GM12874 (cell line): ENCODE measurements around the gene SNAP25.

Source experiments
- TF ChIP-seq, protein P1 (sequence below): IDR thresholded peaks from 2 replicates; pipeline ENCODE4 v1.5.1; 2011; ENCODE audit warnings: low read depth, mild to moderate bottlenecking, control low read depth, low read length, moderate library complexity; ENCODE audit not compliant: insufficient read depth

The SNAP25 gene

GRCh38 chr20:10271494-10272219 lies 53.0 kb downstream of the SNAP25 start:
- TF ChIP-seq, protein P1, sequence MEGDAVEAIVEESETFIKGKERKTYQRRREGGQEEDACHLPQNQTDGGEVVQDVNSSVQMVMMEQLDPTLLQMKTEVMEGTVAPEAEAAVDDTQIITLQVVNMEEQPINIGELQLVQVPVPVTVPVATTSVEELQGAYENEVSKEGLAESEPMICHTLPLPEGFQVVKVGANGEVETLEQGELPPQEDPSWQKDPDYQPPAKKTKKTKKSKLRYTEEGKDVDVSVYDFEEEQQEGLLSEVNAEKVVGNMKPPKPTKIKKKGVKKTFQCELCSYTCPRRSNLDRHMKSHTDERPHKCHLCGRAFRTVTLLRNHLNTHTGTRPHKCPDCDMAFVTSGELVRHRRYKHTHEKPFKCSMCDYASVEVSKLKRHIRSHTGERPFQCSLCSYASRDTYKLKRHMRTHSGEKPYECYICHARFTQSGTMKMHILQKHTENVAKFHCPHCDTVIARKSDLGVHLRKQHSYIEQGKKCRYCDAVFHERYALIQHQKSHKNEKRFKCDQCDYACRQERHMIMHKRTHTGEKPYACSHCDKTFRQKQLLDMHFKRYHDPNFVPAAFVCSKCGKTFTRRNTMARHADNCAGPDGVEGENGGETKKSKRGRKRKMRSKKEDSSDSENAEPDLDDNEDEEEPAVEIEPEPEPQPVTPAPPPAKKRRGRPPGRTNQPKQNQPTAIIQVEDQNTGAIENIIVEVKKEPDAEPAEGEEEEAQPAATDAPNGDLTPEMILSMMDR, result no peak

DNA sequence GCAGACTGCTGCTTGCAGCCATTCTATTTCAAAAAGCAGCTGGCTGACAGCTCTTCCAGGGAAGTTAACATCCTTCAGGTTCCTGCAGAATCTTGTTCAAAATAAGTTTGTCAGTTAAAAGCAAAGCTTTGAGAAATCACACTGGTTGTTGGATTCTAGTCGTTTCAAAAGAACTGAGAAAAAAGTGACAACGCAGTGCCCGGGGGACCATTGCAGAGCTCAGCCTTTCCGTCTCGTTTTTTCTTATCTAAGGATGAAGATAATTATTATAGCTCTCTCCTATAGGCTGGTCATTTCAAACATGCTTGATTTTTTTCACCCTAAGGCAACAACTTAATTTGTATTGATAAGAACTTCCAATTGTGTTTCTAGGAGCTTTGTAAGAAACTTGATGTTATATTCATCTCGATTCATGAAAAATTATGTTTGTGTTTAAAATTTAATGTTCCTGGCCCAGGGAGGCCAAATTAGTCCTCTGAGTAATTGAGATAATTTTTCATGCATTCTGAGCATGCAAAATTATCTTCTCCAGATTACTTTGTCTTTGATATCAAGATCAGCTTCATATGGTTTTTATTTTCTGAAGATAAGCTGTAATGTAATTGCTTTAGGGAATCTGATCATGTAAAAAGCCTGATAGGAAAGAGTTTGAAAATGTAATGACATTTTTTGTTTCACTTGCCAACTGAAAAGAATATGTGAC lies 58.4 kb downstream of the SNAP25 start:
- TF ChIP-seq, protein P1, result no peak

DNA sequence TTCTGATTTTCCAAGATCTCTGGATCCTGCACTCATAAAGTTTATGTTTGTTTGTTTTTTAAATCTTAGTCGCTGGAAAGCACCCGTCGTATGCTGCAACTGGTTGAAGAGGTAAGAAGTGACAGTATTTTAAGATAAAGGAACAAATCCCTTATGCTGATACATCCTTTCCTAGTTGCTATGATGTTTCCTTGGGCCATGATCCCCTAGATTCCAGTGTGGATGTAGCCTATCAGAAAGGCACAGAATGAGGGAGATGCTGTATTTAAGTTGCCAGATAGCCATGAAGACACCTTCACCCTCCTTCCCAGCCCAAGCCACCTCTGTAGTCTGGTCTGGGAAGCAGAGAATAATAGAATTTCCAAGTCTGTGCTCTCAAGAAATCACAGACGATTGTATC lies 59.0 kb downstream of the SNAP25 start:
- TF ChIP-seq, protein P1, result no peak

- TF ChIP-seq, protein P1, result no peak
Observed at GRCh38 chr20:10278412-10278811, 59.8 kb downstream of the SNAP25 start.

DNA sequence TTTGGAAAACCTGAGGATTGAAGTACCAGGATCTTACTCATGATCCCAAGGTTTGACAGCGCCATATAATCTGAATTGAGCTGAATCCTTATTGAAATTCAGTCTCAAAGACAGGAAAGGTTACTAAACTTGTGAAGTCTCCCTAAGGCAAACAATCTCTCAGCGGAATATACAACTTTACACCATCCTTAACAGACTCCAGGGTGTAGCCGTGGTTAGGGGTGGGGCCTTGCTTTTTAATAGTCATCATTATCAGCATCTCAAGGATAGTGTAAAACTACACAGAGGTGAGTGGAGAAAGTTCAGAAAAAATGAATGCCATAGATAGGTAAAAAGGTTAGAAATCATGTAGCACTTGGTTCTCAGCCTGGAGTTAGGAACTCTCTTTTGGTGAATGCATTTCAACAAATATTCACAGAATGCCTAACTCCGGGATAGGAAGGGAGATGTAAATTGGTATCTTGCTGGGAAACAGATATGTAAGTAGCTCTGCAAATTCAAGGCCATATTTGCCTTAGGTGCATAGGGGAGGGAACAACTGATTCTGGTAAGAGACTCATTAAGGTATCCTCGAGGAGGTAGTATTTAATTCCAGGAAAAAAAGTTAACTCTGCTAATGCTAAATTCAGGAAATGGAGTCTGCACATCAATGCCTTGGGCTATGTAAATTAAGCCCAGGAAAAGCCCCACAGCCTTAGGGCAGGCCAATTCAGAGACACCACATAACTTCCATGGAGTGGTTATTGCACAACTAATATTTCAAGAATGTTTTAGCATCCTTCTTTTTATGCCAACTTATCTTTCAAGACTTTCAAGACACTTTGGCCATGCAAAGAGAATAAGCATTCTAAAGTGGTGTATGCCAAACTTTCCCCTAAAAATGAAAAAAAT lies 61.6 kb downstream of the SNAP25 start:
- TF ChIP-seq, protein P1, result no peak

- TF ChIP-seq, protein P1, result no peak
Observed at GRCh38 chr20:10281911-10282310, 63.3 kb downstream of the SNAP25 start.

DNA sequence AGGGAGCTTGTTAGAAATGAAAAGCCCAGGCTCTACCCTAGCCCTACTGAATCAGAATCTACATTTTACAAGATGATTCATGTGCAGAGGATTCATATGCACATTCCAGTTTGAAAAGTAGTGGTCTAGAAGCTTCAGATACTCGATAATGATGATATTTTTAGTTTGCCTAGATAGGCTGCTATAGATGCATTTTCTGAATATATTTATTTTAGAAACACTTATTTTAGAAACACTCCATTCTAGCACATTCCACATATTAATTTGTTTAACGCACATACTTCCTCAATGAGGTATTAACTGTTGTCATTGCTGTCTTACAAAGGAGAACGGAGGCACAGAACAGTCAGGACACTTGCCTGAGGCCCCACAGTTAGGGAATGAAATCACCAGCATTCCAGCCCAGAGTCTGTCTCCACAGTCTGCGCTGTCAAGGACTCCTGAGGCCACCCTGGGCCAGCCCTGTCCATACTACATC lies 64.4 kb downstream of the SNAP25 start:
- TF ChIP-seq, protein P1, result no peak
